Measurements from ENCODE around the gene CCM2. TPM values are rescaled to one million over a fixed set of nuclear protein-coding genes. Genes with fewer than 3 reads are reported as not detected.

Gene CCM2
- total RNA-seq, 2 experiments from 2014 or later, result 58.9 to 89.1 TPM

DNA sequence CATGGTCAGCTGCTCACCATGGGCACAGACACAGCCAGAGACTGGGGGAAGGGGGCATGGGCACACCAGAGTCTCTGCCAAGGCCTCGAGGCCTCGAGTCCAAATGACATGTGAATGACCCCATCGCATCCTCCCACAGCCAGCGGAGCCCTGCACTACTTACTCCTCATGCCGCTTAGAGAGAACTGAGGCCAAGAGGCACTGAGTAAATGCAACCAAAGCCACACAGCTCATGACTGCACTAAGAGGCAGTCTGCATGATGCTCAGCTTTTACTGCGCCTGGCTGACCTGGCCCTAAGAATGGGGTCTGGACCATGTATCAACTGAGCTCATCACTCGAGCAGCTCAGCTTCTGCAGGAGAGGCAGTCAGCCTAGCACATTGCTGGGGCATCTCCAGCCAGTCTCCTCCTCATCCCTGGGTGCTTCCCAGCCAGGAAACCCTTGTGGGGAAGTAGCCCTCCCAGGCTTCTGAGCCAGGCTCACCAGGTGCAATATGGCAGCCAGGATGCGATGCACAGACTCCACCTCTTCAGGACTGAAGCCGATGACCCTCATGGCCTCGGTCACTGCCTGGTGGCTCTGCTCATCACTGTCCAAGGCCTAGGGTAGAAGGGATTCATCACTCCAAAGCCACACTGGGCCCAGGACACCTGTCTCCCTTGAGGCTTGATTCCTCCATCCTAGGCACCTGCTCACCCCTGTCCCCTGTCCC lies 28.7 kb upstream of the CCM2 start:
- Histone ChIP-seq H3K36me3 (ENCODE audit: insufficient read depth, low read length) (peaks cover 21% of the 10 kb centered on the region; the same call in 1 of the 2 replicates), H3K27ac (ENCODE audit: low read depth, low read length, poor library complexity, severe bottlenecking) (no peak overlapping the region), H3K9me2 (ENCODE audit: insufficient read depth, low read length) (no peaks in the 10 kb centered on the region), H3K79me2 (ENCODE audit: insufficient read depth, low read depth, low read length) (no peaks in the 10 kb centered on the region), H3K4me3 (ENCODE audit: low read depth, low read length, poor library complexity, severe bottlenecking) (no peak overlapping the region), H3K9me3 (ENCODE audit: low read length) (no peaks in the 10 kb centered on the region), H3K4me1 (ENCODE audit: insufficient read depth, low read length, poor library complexity, severe bottlenecking) (peaks cover 19% of the 10 kb centered on the region), H3K4me2 (ENCODE audit: low read length) (no peak overlapping the region), H2AFZ (ENCODE audit: low read length) (no peak overlapping the region), H4K20me1 (ENCODE audit: insufficient read depth, low read length) (no peaks in the 10 kb centered on the region)
- no peak for DNase-seq (ENCODE audit: low spot score)
- no TSS peak for BruUV-seq (replicated peaks)
- TF ChIP-seq EZH2phosphoT487 (IDR thresholded peaks at IDR 0.05; ENCODE audit: borderline replicate concordance, low read depth, low read length), result no peak
- TF ChIP-seq, protein P1, sequence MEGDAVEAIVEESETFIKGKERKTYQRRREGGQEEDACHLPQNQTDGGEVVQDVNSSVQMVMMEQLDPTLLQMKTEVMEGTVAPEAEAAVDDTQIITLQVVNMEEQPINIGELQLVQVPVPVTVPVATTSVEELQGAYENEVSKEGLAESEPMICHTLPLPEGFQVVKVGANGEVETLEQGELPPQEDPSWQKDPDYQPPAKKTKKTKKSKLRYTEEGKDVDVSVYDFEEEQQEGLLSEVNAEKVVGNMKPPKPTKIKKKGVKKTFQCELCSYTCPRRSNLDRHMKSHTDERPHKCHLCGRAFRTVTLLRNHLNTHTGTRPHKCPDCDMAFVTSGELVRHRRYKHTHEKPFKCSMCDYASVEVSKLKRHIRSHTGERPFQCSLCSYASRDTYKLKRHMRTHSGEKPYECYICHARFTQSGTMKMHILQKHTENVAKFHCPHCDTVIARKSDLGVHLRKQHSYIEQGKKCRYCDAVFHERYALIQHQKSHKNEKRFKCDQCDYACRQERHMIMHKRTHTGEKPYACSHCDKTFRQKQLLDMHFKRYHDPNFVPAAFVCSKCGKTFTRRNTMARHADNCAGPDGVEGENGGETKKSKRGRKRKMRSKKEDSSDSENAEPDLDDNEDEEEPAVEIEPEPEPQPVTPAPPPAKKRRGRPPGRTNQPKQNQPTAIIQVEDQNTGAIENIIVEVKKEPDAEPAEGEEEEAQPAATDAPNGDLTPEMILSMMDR (conservative IDR thresholded peaks at IDR 0.05; ENCODE audit: low read length), result no peak
- intact Hi-C loops (cut with micrococcal nuclease; ENCODE audit: unreplicated experiment), result loop anchor here (10.0 kb wide), 1 partner anchor 793 kb away; no protein-coding TSS in a partner anchor
- CTCF ChIA-PET (ENCODE audit: unreplicated experiment), result interaction anchor here (1.1 to 1.7 kb wide), 2 partner anchors 31 to 102 kb away, joined by 3 to 5 read pairs; no protein-coding TSS in a partner anchor
- POLR2A ChIA-PET, result interaction anchor here (0.5 to 1.6 kb wide), 2 partner anchors 10 to 120 kb away, joined by 3 read pairs; no protein-coding TSS in a partner anchor

DNA sequence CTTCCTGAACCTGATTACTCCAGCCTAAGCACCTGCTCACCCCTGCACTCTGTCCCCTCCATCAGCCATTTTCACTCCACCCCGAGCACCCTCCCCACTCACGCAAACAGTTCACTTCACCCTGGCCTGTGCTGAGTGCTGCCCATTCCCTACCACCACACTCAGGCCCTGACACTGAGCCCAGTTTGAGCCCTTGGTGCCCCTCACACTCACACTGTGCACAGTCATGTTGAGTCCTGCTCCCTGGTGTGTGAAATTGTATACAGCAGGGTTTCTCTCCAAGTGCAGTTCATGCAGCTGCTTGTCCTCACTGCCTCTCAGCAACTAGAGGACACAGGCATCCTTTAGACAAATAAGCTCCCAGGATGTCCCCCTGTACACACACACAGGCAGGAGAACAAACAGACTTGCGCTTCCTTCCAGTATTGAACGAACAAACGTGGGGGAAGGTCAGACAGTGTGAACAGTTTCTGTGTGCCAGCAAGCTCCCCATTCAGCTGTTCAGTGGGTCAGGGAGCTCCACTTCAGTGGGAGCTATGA lies 28.0 kb upstream of the CCM2 start:
- H3K4me2 ChIP-seq (ENCODE audit: low read length), result no peak overlapping the region
- H3K9me2 ChIP-seq (ENCODE audit: insufficient read depth, low read length), result no peaks in the 10 kb centered on the region
- no peaks in the 10 kb centered on the region for H3K9me3 ChIP-seq (ENCODE audit: low read length)
- TF ChIP-seq EZH2phosphoT487 (IDR thresholded peaks at IDR 0.05; ENCODE audit: borderline replicate concordance, low read depth, low read length), result no peak
- TF ChIP-seq, protein P1 (conservative IDR thresholded peaks at IDR 0.05; ENCODE audit: low read length), result no peak
- H3K36me3 ChIP-seq (ENCODE audit: insufficient read depth, low read length), result peaks cover 27% of the 10 kb centered on the region; the same call in 1 of the 2 replicates
- H3K79me2 ChIP-seq (ENCODE audit: insufficient read depth, low read depth, low read length), result no peaks in the 10 kb centered on the region
- ChIA-PET CTCF (ENCODE audit: unreplicated experiment) (interaction anchor here (1.1 to 3.2 kb wide), 4 partner anchors 28 to 163 kb away, joined by 3 to 17 read pairs (median 7); partner anchors contain the start of gene CCM2), POLR2A (interaction anchor here (0.7 to 1.8 kb wide), 4 partner anchors 9 to 156 kb away, joined by 3 to 6 read pairs (median 3); partner anchors contain the start of gene CCM2)
- DNase-seq (ENCODE audit: low spot score), result no peak
- no peak overlapping the region for H3K27ac ChIP-seq (ENCODE audit: low read depth, low read length, poor library complexity, severe bottlenecking)
- BruUV-seq (replicated peaks), result no TSS peak
- H3K4me3 ChIP-seq (ENCODE audit: low read depth, low read length, poor library complexity, severe bottlenecking), result no peak overlapping the region
- intact Hi-C loops (cut with micrococcal nuclease; ENCODE audit: unreplicated experiment), result loop anchor here (10.0 kb wide), 1 partner anchor 793 kb away; no protein-coding TSS in a partner anchor
- H3K4me1 ChIP-seq (ENCODE audit: insufficient read depth, low read length, poor library complexity, severe bottlenecking), result peaks cover 21% of the 10 kb centered on the region
- no peak overlapping the region for H2AFZ ChIP-seq (ENCODE audit: low read length)
- no peaks in the 10 kb centered on the region for H4K20me1 ChIP-seq (ENCODE audit: insufficient read depth, low read length)
